ENCODE results near the gene ARL13B.
"Not testable (repeated sequence)": the region's sequence is repeated elsewhere in the genome, so short reads cannot be mapped to it uniquely, and the experiment has no call there.

ARL13B gene

DNA sequence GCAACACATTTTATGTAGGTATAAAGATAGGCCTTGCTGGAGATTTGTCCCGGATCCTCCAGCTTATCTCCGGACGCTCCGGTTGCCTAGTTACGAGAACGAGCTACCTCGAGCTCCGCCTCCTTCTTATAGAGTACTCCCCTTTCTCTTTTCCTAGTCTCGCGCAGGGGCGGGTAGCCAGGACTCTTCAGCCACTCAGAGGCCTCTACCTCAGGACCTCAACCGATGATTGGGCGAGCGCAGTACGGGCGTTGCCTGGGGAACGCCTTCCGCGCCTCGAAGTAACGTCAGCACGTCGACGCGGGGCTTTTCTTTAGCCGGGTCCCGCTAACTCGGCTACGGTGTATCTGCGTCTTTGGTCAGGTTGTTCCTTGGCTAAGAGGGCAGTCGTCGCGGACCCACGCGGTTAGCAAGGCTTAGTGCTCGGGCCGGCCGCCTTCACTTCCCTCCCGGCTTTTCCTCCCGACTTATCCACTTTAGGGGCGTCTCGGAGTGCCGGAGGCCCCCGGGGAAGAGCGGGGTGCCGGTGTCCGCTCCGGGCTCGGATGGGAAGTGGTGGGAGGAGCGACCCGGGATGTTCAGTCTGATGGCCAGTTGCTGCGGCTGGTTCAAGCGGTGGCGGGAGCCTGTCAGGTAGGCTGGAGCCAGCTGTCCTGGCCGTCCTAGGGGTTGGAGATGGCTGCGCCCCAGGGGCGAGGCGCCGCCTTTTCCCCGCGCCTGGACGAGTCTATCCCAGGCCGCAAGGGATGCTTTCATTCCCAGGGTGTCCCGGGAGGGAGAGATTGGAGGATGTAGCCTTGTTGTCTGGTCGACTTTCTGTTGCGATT, at the start of gene ARL13B:
TSS of gene ARL13B (plus strand) at position 306 of the 827 bp plus-strand sequence. CDS start at position 575, 269 bp downstream.
- CTCF ChIA-PET, result interaction anchor here (1.7 kb wide), 1 partner anchor 9 kb away, joined by 5 read pairs; no protein-coding TSS in a partner anchor
- POLR2A ChIA-PET, result no interaction called here
- H3K4me3 ChIP-seq (ENCODE audit: low read depth, low read length), result peak within 1 kb of the TSS; percentile 94
- TF ChIP-seq, protein P1, sequence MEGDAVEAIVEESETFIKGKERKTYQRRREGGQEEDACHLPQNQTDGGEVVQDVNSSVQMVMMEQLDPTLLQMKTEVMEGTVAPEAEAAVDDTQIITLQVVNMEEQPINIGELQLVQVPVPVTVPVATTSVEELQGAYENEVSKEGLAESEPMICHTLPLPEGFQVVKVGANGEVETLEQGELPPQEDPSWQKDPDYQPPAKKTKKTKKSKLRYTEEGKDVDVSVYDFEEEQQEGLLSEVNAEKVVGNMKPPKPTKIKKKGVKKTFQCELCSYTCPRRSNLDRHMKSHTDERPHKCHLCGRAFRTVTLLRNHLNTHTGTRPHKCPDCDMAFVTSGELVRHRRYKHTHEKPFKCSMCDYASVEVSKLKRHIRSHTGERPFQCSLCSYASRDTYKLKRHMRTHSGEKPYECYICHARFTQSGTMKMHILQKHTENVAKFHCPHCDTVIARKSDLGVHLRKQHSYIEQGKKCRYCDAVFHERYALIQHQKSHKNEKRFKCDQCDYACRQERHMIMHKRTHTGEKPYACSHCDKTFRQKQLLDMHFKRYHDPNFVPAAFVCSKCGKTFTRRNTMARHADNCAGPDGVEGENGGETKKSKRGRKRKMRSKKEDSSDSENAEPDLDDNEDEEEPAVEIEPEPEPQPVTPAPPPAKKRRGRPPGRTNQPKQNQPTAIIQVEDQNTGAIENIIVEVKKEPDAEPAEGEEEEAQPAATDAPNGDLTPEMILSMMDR (IDR thresholded peaks at IDR 0.05; ENCODE audit: insufficient read depth, low read length, missing control alignments), result no peak
- DNase-seq (ENCODE audit: low read depth, low spot score), result peak; percentile 91

DNA sequence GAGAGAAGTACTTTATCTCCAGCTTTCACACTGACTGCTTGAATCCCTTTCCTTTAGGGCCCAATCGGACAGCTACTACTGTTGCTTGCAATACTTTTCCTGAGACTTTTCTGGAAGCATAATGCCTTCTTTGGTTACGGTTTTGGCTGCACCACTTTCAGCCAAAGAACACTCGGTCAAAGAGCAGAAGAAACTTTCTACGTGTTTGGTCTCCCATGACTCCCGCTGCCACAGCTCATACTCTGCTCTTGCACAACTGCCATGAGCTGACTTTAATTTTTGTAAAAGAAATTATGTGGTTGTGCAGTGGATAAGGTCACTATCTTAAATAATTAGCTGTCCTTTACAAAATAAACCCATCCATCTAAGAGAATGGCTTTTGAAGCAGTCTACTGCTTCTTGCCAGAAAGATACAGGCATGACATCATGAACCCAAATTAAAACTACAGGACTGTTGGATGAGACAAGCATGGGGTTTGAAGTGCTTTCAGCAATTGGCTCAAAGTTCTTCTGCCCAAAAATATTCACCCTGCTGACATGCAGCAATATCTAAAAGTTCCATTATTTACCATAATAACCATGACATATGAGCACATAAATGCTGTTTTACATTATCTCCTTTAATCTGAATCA, 48.2 kb upstream of the ARL13B start:
- CTCF ChIA-PET, result no interaction called here
- POLR2A ChIA-PET, result no interaction called here
- TF ChIP-seq, protein P1 (IDR thresholded peaks at IDR 0.05; ENCODE audit: insufficient read depth, low read length, missing control alignments), result no peak
- no peak for DNase-seq (ENCODE audit: low read depth, low spot score)
- H3K4me3 ChIP-seq (ENCODE audit: low read depth, low read length), result no peak overlapping the region

DNA sequence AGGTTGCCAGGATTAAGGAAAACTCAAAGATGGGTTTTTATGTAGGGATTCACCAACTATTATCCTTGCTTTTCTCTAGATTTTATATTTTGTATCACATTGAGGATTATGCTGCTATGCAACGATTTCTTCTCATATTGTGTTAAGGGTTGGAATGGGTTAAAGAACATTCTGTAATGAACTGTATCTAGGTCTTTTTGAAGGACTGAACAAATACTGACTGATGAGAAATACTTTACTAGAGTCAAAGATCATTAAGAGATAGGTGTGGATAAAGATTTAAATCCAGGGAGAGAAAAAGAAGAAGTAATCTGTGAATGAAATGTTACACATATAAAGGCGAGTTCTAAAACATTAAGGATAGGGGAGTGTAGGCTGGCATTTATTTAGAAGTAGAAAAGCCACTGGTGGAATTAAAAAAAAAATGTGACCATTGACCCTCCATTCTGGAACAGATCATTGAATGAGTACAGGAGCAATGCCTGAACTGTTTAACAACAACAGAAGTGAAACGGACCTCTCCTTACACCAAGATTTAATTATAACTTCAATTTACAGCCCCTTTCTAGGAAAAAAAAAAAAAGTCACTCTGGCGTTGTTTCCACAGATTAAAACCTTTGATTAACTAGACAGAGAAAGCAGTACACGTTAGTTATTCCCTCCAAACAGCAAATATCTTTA, 45.4 kb upstream of the ARL13B start:
- POLR2A ChIA-PET, result no interaction called here
- TF ChIP-seq, protein P1 (IDR thresholded peaks at IDR 0.05; ENCODE audit: insufficient read depth, low read length, missing control alignments), result no peak
- H3K4me3 ChIP-seq (ENCODE audit: low read depth, low read length), result no peak overlapping the region
- CTCF ChIA-PET, result no interaction called here
- DNase-seq (ENCODE audit: low read depth, low spot score), result no peak

DNA sequence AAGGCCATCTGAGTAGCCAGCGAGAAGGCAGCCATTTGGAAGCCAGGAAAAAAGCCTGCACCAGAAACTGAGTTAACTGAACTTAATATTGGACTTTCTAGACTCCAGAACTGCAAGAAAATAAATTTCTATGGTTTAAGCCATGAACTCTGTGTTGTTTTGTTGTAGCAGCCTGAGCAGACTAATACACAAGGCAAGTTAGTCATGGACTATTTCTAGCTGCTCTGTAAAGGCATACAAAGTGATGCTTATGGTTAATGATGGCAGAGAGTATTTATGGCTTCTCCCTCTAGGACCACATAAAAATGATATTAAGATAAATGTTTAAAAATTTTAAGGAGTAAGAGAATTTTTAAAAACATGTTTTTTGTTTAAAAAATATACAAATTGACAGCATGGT, 43.4 kb upstream of the ARL13B start:
- ChIA-PET POLR2A (no interaction called here), CTCF (no interaction called here)
- H3K4me3 ChIP-seq (ENCODE audit: low read depth, low read length), result no peak overlapping the region
- no peak for DNase-seq (ENCODE audit: low read depth, low spot score)
- TF ChIP-seq, protein P1 (IDR thresholded peaks at IDR 0.05; ENCODE audit: insufficient read depth, low read length, missing control alignments), result no peak

DNA sequence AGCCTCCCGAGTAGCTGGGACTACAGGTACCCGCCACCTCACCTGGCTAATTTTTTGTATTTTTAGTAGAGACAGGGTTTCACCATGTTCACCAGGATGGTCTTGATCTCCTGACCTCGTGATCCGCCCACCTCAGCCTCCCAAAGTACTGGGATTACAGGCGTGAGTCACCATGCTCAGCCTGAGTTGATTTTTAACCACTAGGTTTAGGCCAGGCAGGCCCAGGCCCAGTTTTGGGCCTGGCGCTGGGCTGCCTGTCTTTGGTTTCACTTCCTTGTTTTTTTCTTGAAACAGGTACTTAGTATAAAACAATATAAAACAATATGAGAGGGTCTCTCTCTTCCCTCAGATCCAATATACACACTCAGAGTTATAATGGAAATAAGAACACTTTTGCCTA, 42.5 kb upstream of the ARL13B start:
- H3K4me3 ChIP-seq (ENCODE audit: low read depth, low read length); CTCF ChIA-PET; POLR2A ChIA-PET; DNase-seq (ENCODE audit: low read depth, low spot score): not testable (repeated sequence)

DNA sequence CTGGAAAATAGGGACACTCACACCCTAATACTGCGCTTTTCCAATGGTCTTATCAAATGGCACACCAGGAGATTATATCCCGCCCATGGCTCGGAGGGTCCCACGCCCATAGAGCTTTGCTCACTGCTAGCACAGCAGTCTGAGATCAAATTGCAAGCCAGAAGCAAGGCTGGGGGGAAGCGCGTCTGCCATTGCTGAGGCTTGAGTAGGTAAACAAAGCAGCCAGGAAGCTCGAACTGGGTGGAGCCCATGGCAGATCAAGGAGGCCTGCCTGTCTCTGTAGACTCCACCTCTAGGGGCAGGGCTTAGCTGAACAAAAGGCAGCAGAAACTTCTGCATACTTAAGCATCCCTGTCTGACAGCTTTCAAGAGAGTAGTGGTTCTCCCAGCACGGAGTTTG, 30.0 kb upstream of the ARL13B start:
- DNase-seq (ENCODE audit: low read depth, low spot score); POLR2A ChIA-PET; CTCF ChIA-PET: not testable (repeated sequence)

DNA sequence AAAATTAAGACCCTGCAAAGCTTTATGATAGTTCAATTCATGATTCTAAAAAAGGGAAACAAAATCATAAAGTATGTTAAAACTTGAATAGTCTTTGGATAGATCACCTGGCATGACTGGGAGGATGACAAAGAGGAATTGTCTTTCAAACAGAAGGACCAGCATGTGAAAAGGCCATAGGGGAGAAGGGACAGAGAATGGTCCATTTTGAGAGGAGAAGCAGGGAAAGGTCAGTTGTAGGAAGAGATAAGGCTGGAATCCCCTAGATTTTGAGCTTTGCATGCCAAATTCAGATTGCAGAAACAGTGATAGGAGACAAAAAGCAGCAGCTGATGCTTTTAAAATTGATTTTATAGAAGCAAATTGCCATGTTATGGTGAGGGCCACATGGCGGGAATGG, 18.9 kb upstream of the ARL13B start:
- DNase-seq (ENCODE audit: low read depth, low spot score), result no peak
- ChIA-PET CTCF (interaction anchor here (1.0 kb wide), 1 partner anchor 40 kb away, joined by 3 read pairs; no protein-coding TSS in a partner anchor), POLR2A (no interaction called here)
- H3K4me3 ChIP-seq (ENCODE audit: low read depth, low read length), result no peak overlapping the region
- TF ChIP-seq, protein P1 (IDR thresholded peaks at IDR 0.05; ENCODE audit: insufficient read depth, low read length, missing control alignments), result no peak

More for the DNA sequence above, 30.0 kb upstream of the ARL13B start:
- not testable (repeated sequence) for H3K4me3 ChIP-seq (ENCODE audit: low read depth, low read length)

Data from AG04449 (cell line).